ENCODE measurements around the gene ATP5F1D. TPM values are rescaled to one million over a fixed set of nuclear protein-coding genes. Genes with fewer than 3 reads are reported as not detected.

Gene ATP5F1D
- total and polyA plus RNA-seq, 2 of the 8 experiments (the other 6 are each of a cell fraction or from before 2014, with no cell fraction given), result 174 to 249 TPM

DNA sequence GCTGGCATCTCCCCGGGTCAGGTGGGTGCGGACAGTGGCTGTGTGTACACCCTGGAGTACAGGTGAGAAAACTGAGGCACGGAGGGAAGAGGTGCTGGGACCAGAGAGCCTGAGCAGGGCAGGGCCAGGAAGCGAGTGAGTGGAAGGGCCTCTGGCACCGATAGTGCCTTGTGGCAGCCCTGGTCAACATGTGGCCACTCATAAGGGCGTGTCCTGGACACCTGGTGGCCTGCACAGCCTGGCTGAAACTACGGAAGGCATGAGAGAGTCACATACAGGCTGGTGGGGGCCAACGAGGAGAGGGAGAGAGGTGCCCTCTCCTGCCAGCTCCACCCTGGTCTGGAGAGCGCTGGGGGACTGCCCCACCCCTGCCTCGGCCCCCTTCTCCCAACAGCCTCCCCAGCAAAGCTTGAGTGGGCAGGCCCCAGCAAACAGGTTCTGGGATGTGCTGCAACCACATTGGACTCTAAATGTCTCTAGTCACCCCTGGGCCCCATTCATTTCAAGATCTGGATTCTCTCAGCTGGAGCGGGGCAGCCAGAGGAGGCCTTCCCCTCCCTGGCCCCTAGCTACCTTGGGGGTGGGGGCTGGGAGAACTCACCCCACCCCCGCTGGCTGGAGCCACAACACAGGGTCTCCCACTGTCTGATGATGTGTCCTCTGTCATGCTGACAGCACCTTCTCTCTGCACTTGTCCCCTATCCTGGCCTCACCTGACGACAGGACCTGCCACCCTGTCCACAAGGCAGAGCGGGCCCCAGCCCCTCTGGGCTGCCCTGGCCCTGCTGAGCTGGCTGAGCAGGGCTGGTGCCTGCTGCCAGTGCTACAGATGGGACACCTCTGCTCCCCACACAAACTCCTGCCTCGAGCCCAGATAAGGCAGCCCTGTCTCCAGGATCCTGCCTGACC is 9.6 kb upstream of the ATP5F1D start:
- Histone ChIP-seq H4K5ac (ENCODE audit: insufficient read length, low read depth, low read length) (no peak overlapping the region), H4K8ac (ENCODE audit: extremely low read depth, insufficient read depth, low read length) (no peak overlapping the region; the same call in 1 of the 2 replicates), H3K79me1 (ENCODE audit: low read depth, low read length) (0 out of 2 replicates have a peak, but pooled peaks cover 3% of the 10 kb centered on the region), H2BK5ac (ENCODE audit: low read depth, low read length) (no peak overlapping the region), H3K4ac (replicated peaks; ENCODE audit: insufficient read length, low read depth, low read length) (no peak overlapping the region), H3K27ac (ENCODE audit: low read depth, low read length) (0 out of 2 replicates have a peak overlapping the region, but pooled peaks have one; percentile 15), H2BK15ac (ENCODE audit: low read length) (no peak overlapping the region), H3K36me3 (ENCODE audit: control insufficient read depth in 2 of 4, insufficient read depth in 4 of 4, low read length in 3 of 4) (peaks cover 5 to 69% (median 9%) of the 10 kb centered on the region in 4 experiments; a peak in 6 of 8 replicates), H3K4me2 (ENCODE audit: insufficient read depth in 1 of 2, low read depth in 2 of 2, low read length in 2 of 2) (no peak overlapping the region), H2BK120ac (replicated peaks; ENCODE audit: low read depth, low read length) (no peak overlapping the region), H3K18ac (ENCODE audit: extremely low read depth, low read length) (no peak overlapping the region), H3K23ac (ENCODE audit: insufficient read length) (no peak overlapping the region), H4K91ac (replicated peaks; ENCODE audit: insufficient read length, low read length) (no peak overlapping the region), H3K56ac (replicated peaks; ENCODE audit: insufficient read length, low read depth, low read length) (no peak overlapping the region), H2BK12ac (ENCODE audit: low read depth, low read length) (no peak overlapping the region), H4K20me1 (replicated peaks in 1 of 2; ENCODE audit: control insufficient read depth in 1 of 2, insufficient read depth in 2 of 2, low read length in 2 of 2) (peaks cover 2 to 22% of the 10 kb centered on the region in 2 experiments), H3K79me2 (ENCODE audit: control insufficient read depth in 1 of 2, insufficient read depth in 2 of 2, low read length in 2 of 2) (no peaks in the 10 kb centered on the region; a peak in 1 of 4 replicates), H3K9ac (replicated peaks in 1 of 4; ENCODE audit: extremely low read depth in 1 of 4, low read depth in 3 of 4, low read length in 3 of 4) (no peak overlapping the region), H3K4me3 (ENCODE audit: extremely low read depth in 1 of 4, insufficient read depth in 2 of 4, low read depth in 3 of 4, low read length in 4 of 4) (no peak overlapping the region), H3K9me3 (ENCODE audit: insufficient read depth in 2 of 2, low read depth in 1 of 2, low read length in 1 of 2) (no peaks in the 10 kb centered on the region), H3K14ac (ENCODE audit: insufficient read length) (no peak overlapping the region), H2BK20ac (ENCODE audit: low read length) (no peak overlapping the region), H3K27me3 (replicated peaks in 1 of 4; ENCODE audit: control insufficient read depth in 3 of 4, extremely low read depth in 1 of 4, insufficient read depth in 3 of 4, low read length in 3 of 4) (no peaks in the 10 kb centered on the region), H2AFZ (ENCODE audit: low read length) (no peak overlapping the region), H3K4me1 (replicated peaks in 1 of 4; ENCODE audit: control insufficient read depth in 3 of 4, insufficient read depth in 4 of 4, low read length in 3 of 4) (peaks cover 0 to 6% (median 4%) of the 10 kb centered on the region in 4 experiments; a peak in 2 of 7 replicates), H3K23me2 (ENCODE audit: low read depth, low read length) (no peaks in the 10 kb centered on the region; the same call in 1 of the 2 replicates), H2AK5ac (ENCODE audit: low read depth, low read length) (0 out of 2 replicates have a peak overlapping the region, but pooled peaks have one; percentile 15)
- WGBS, 2 experiments (ENCODE audit: extremely low coverage in 1 of 2, insufficient coverage in 1 of 2, insufficient read length in 1 of 2, insufficient replicate concordance in 2 of 2, low coverage in 1 of 2, low lambda C conversion rate in 2 of 2, missing lambda C conversion rate in 1 of 2), result 94% methylated on average over 14 of the region's 15 CpGs; no CpG with 5 or more reads in 1 of the 2 experiments
- CTCF ChIA-PET (ENCODE audit: partially characterized antibody), result interaction anchor here (0.9 to 1.9 kb wide), 4 partner anchors 8 to 14 kb away, joined by 3 to 8 read pairs (median 6); no protein-coding TSS in a partner anchor
- DNase-seq (ENCODE audit: low read depth in 1 of 2, low spot score in 2 of 2) (no peak), FAIRE-seq (no peak)
- POLR2A ChIA-PET (ENCODE audit: partially characterized antibody), result interaction anchor here (0.8 to 1.9 kb wide), 7 partner anchors 9 to 228 kb away, joined by 3 to 6 read pairs (median 4); partner anchors contain the start of genes ATP5F1D and FAM174C
- TF ChIP-seq CBX5 (IDR thresholded peaks at IDR 0.05; ENCODE audit: low read depth, low read length), result no peak
- no peak for TF ChIP-seq TCF12 (IDR thresholded peaks at IDR 0.05; ENCODE audit: low read depth, low read length)
- no peak for TF ChIP-seq RBBP5 (IDR thresholded peaks at IDR 0.05; ENCODE audit: borderline replicate concordance, low read depth, low read length)
- no peak for TF ChIP-seq YY1 (IDR thresholded peaks at IDR 0.05; ENCODE audit: low read depth, low read length)
- no peak for TF ChIP-seq SIN3A (conservative IDR thresholded peaks at IDR 0.05 in 1 of 2, IDR thresholded peaks at IDR 0.05 in 1 of 2; ENCODE audit: low read depth in 1 of 2, low read length in 2 of 2)
- no peak for TF ChIP-seq TAF7 (optimal IDR thresholded peaks at IDR 0.05; ENCODE audit: borderline replicate concordance, low read depth, low read length)
- TF ChIP-seq, protein P1, sequence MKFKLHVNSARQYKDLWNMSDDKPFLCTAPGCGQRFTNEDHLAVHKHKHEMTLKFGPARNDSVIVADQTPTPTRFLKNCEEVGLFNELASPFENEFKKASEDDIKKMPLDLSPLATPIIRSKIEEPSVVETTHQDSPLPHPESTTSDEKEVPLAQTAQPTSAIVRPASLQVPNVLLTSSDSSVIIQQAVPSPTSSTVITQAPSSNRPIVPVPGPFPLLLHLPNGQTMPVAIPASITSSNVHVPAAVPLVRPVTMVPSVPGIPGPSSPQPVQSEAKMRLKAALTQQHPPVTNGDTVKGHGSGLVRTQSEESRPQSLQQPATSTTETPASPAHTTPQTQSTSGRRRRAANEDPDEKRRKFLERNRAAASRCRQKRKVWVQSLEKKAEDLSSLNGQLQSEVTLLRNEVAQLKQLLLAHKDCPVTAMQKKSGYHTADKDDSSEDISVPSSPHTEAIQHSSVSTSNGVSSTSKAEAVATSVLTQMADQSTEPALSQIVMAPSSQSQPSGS (IDR thresholded peaks at IDR 0.05; ENCODE audit: low read length), result no peak
- no peak for TF ChIP-seq FOSL1 (IDR thresholded peaks at IDR 0.05; ENCODE audit: insufficient read depth, low read depth, low read length)
- no peak for TF ChIP-seq TEAD4 (IDR thresholded peaks at IDR 0.05; ENCODE audit: low read depth, low read length)

All from H1 (cell line).